ENCODE measurements around the gene PPP1R3A. TPM values are rescaled to one million over a fixed set of nuclear protein-coding genes. Genes with fewer than 3 reads are reported as not detected.

PPP1R3A gene
- total and polyA plus RNA-seq, 2 of the 8 experiments (the other 6 are each of a cell fraction or from before 2014, with no cell fraction given) = not detected

GRCh38 chr7:113883096-113883495 lies 35.7 kb downstream of the PPP1R3A start:
- H2BK15ac ChIP-seq (ENCODE audit: low read length) = no peak overlapping the region
- H2BK5ac ChIP-seq (ENCODE audit: low read depth, low read length) = no peak overlapping the region
- no peak overlapping the region for H4K91ac ChIP-seq (replicated peaks; ENCODE audit: insufficient read length, low read length)
- H4K20me1 ChIP-seq (replicated peaks in 1 of 2; ENCODE audit: control insufficient read depth in 1 of 2, insufficient read depth in 2 of 2, low read length in 2 of 2) = no peaks in the 10 kb centered on the region
- no peak overlapping the region for H3K4me2 ChIP-seq (ENCODE audit: insufficient read depth in 1 of 2, low read depth in 2 of 2, low read length in 2 of 2)
- TF ChIP-seq NRF1 (IDR thresholded peaks at IDR 0.05; ENCODE audit: low read depth, low read length) (no peak), RXRA (IDR thresholded peaks at IDR 0.05; ENCODE audit: insufficient read depth, low read depth, low read length) (no peak), RFX5 (IDR thresholded peaks at IDR 0.05; ENCODE audit: borderline replicate concordance, low read depth, low read length) (no peak), HDAC2 (IDR thresholded peaks at IDR 0.05; ENCODE audit: borderline replicate concordance in 1 of 2, low read depth in 2 of 2, low read length in 2 of 2) (no peak), PHF8 (conservative IDR thresholded peaks at IDR 0.05; ENCODE audit: low read depth, low read length) (no peak), CBX8 (IDR thresholded peaks at IDR 0.05; ENCODE audit: borderline replicate concordance, low read depth, low read length) (no peak), EZH2 (IDR thresholded peaks at IDR 0.05; ENCODE audit: low read depth, low read length, severe bottlenecking) (no peak), MAX (IDR thresholded peaks at IDR 0.05) (no peak), TBP (IDR thresholded peaks at IDR 0.05; ENCODE audit: low read depth, low read length) (no peak), POLR2AphosphoS5 (IDR thresholded peaks at IDR 0.05; ENCODE audit: low read depth, low read length) (no peak)
- CTCF ChIA-PET (ENCODE audit: partially characterized antibody) = no interaction called here
- no peak overlapping the region for H2AFZ ChIP-seq (ENCODE audit: low read length)
- no peak overlapping the region for H4K5ac ChIP-seq (ENCODE audit: insufficient read length, low read depth, low read length)
- no peak overlapping the region for H4K8ac ChIP-seq (ENCODE audit: extremely low read depth, insufficient read depth, low read length)
- WGBS, 2 experiments (ENCODE audit: extremely low coverage in 1 of 2, insufficient coverage in 1 of 2, insufficient read length in 1 of 2, insufficient replicate concordance in 2 of 2, low coverage in 1 of 2, low lambda C conversion rate in 2 of 2, missing lambda C conversion rate in 1 of 2) = 91% methylated on average over 1 of the region's 1 CpG; no CpG with 5 or more reads in 1 of the 2 experiments
- no peak overlapping the region for H3K23ac ChIP-seq (ENCODE audit: insufficient read length)
- H3K14ac ChIP-seq (ENCODE audit: insufficient read length) = no peak overlapping the region
- H3K4me1 ChIP-seq (replicated peaks in 1 of 4; ENCODE audit: control insufficient read depth in 3 of 4, insufficient read depth in 4 of 4, low read length in 3 of 4) = no peaks in the 10 kb centered on the region
- no peak overlapping the region for H3K4me3 ChIP-seq (ENCODE audit: extremely low read depth in 1 of 4, insufficient read depth in 2 of 4, low read depth in 3 of 4, low read length in 4 of 4)
- no peaks in the 10 kb centered on the region for H3K23me2 ChIP-seq (ENCODE audit: low read depth, low read length)
- no peak overlapping the region for H3K27ac ChIP-seq (ENCODE audit: low read depth, low read length)
- H3K27me3 ChIP-seq (replicated peaks in 1 of 4; ENCODE audit: control insufficient read depth in 3 of 4, extremely low read depth in 1 of 4, insufficient read depth in 3 of 4, low read length in 3 of 4) = no peaks in the 10 kb centered on the region
- no peak for FAIRE-seq
- no peak overlapping the region for H3K4ac ChIP-seq (replicated peaks; ENCODE audit: insufficient read length, low read depth, low read length)
- no peaks in the 10 kb centered on the region for H3K36me3 ChIP-seq (ENCODE audit: control insufficient read depth in 2 of 4, insufficient read depth in 4 of 4, low read length in 3 of 4)
- H2BK120ac ChIP-seq (replicated peaks; ENCODE audit: low read depth, low read length) = no peak overlapping the region
- H3K56ac ChIP-seq (replicated peaks; ENCODE audit: insufficient read length, low read depth, low read length) = no peak overlapping the region
- H2AK5ac ChIP-seq (ENCODE audit: low read depth, low read length) = no peak overlapping the region
- H2BK12ac ChIP-seq (ENCODE audit: low read depth, low read length) = no peak overlapping the region
- POLR2A ChIA-PET (ENCODE audit: partially characterized antibody) = no interaction called here
- DNase-seq (ENCODE audit: low read depth in 1 of 2, low spot score in 2 of 2) = no peak
- H3K9ac ChIP-seq (replicated peaks in 1 of 4; ENCODE audit: extremely low read depth in 1 of 4, low read depth in 3 of 4, low read length in 3 of 4) = no peak overlapping the region
- H3K79me2 ChIP-seq (ENCODE audit: control insufficient read depth in 1 of 2, insufficient read depth in 2 of 2, low read length in 2 of 2) = no peaks in the 10 kb centered on the region
- H3K18ac ChIP-seq (ENCODE audit: extremely low read depth, low read length) = no peak overlapping the region
- no peaks in the 10 kb centered on the region for H3K79me1 ChIP-seq (ENCODE audit: low read depth, low read length)
- no peak overlapping the region for H2BK20ac ChIP-seq (ENCODE audit: low read length)
- H3K9me3 ChIP-seq (ENCODE audit: insufficient read depth in 2 of 2, low read depth in 1 of 2, low read length in 1 of 2) = no peaks in the 10 kb centered on the region
